Endothelial cell of umbilical vein (primary cell): Measurements from ENCODE around the gene KRT6A.

Experiments used
- EZH2 ChIP-seq: IDR thresholded peaks from 2 replicates; pipeline ENCODE4 v1.6.1; 2012; ENCODE audit warnings: borderline replicate concordance, low read depth, mild to moderate bottlenecking, moderate library complexity, low read length, inconsistent platforms; ENCODE audit not compliant: severe bottlenecking
- POLR2A ChIP-seq: IDR thresholded peaks from 2 replicates; pipeline ENCODE4 v1.6.1; 2012; ENCODE audit warnings: low read depth, mild to moderate bottlenecking, control low read depth, low read length
- POLR2AphosphoS5 ChIP-seq: IDR thresholded peaks from 2 replicates; pipeline ENCODE4 v1.6.1; 2012; ENCODE audit warnings: low read depth, mild to moderate bottlenecking, control low read depth, low read length, moderate library complexity; ENCODE audit not compliant: insufficient read depth
- TF ChIP-seq, protein P1 (sequence below), 2 donors: IDR thresholded peaks; 1 replicate in 1 of 2; 2 replicates in 1 of 2; pipeline ENCODE4 v1.5.1; 2011; ENCODE audit warnings: low read length in 2 of 2, mild to moderate bottlenecking in 2 of 2, moderate library complexity in 2 of 2, control low read depth in 1 of 2, inconsistent platforms in 1 of 2, low read depth in 1 of 2; ENCODE audit not compliant: insufficient read depth in 1 of 2; ENCODE audit errors: extremely low read depth in 1 of 2

DNA sequence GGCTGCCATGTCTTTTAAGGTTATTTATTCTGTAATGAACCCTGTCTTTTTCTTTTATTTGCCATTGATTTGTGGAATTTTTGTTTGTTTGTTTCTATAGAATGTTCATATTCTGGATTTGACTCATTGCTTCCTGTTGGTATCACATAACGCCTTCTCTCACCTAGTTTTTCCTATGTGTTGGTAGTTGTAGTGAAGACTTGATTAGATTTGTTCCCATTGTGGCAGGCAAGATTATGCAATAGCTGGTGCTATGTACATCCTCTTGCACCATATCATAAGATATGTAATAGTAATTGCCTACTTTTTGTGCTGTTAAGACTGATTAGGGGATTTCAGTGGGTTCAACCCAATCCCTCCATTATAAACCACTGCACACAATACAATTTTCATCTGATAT is 37.2 kb downstream of the KRT6A start:
- no peak for TF ChIP-seq EZH2
- TF ChIP-seq POLR2A, result no peak
- no peak for TF ChIP-seq POLR2AphosphoS5
- TF ChIP-seq, protein P1, sequence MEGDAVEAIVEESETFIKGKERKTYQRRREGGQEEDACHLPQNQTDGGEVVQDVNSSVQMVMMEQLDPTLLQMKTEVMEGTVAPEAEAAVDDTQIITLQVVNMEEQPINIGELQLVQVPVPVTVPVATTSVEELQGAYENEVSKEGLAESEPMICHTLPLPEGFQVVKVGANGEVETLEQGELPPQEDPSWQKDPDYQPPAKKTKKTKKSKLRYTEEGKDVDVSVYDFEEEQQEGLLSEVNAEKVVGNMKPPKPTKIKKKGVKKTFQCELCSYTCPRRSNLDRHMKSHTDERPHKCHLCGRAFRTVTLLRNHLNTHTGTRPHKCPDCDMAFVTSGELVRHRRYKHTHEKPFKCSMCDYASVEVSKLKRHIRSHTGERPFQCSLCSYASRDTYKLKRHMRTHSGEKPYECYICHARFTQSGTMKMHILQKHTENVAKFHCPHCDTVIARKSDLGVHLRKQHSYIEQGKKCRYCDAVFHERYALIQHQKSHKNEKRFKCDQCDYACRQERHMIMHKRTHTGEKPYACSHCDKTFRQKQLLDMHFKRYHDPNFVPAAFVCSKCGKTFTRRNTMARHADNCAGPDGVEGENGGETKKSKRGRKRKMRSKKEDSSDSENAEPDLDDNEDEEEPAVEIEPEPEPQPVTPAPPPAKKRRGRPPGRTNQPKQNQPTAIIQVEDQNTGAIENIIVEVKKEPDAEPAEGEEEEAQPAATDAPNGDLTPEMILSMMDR (IDR thresholded peaks at IDR 0.05; ENCODE audit: extremely low read depth in 1 of 2, insufficient read depth in 1 of 2, low read depth in 1 of 2, low read length in 2 of 2), result no peak
